Small intestine (tissue), 7 donors: ENCODE data around the gene MSX1. TPM values are rescaled to one million over a fixed set of nuclear protein-coding genes. Genes with fewer than 3 reads are reported as not detected.

ENCODE experiments used
- DNase-seq, 2 donors: peaks; one replicate each; pipeline versions ENCODE4 v3.0.0 to v3.0.0-alpha.2; 2013
- FAIRE-seq: peaks from 2 replicates; lab custom pipeline; 2012; peaks lifted over from hg19 to GRCh38; lab: Jason Lieb, UNC
- H3K27ac ChIP-seq, 3 donors: one replicate each; pipeline ENCODE4 v1.5.1; 2013; ENCODE audit warnings: low read length in 2 of 3, mild to moderate bottlenecking in 2 of 3, control low read depth in 1 of 3, inconsistent platforms in 1 of 3, low read depth in 1 of 3, moderate library complexity in 1 of 3
- H3K27me3 ChIP-seq, 3 donors: one replicate each; pipeline ENCODE4 v1.6.1; 2013; ENCODE audit warnings: low read length in 3 of 3, inconsistent platforms in 1 of 3; ENCODE audit not compliant: control insufficient read depth in 3 of 3, insufficient read depth in 3 of 3
- H3K36me3 ChIP-seq, 3 donors: one replicate each; pipeline ENCODE4 v1.6.1; 2013; ENCODE audit warnings: low read length in 3 of 3, inconsistent platforms in 1 of 3, low read depth in 1 of 3, mild to moderate bottlenecking in 1 of 3, moderate library complexity in 1 of 3; ENCODE audit not compliant: control insufficient read depth in 3 of 3, insufficient read depth in 2 of 3
- H3K4me1 ChIP-seq, 3 donors: one replicate each; pipeline ENCODE4 v1.6.1; 2013; ENCODE audit warnings: low read length in 2 of 3, inconsistent platforms in 1 of 3, low read depth in 1 of 3, mild to moderate bottlenecking in 1 of 3, moderate library complexity in 1 of 3; ENCODE audit not compliant: control insufficient read depth in 3 of 3, insufficient read depth in 2 of 3
- H3K4me3 ChIP-seq, 3 donors: one replicate each; pipeline ENCODE4 v1.5.1; 2013; ENCODE audit warnings: low read length in 3 of 3, control low read depth in 1 of 3, inconsistent platforms in 1 of 3, low read depth in 1 of 3, mild to moderate bottlenecking in 1 of 3, moderate library complexity in 1 of 3
- H3K9me3 ChIP-seq, 2 donors: one replicate each; pipeline ENCODE4 v1.6.1; 2013; ENCODE audit warnings: low read depth in 1 of 2, low read length in 1 of 2; ENCODE audit not compliant: control insufficient read depth in 2 of 2, insufficient read depth in 1 of 2
- WGBS, 3 donors: extraction: QIAGEN DNeasy Blood & Tissue Kit; methylation state at CpG; one replicate each; pipeline ENCODE4 v1.1.7; 2013; 5-methylcytosine and 5-hydroxymethylcytosine counted together
- polyA plus RNA-seq, 4 donors: library from polyadenylated mRNA; stranded (reverse) in 3 of 4; unstranded in 1 of 4; fragments of 200-250 nt in 3 of 4; fragments of 120-200 nt in 1 of 4; gene quantifications; one replicate each; pipeline versions ENCODE4 v1.2.1 to v1.2.3, GENCODE V29; 2013
- donor health status: healthy with polysubstance abuse.
- donor health status: control.
- donor health status: control.
- donor health status: Bipolar disorder and iron deficiency.
- donor health status: healthy.

The MSX1 gene
- polyA plus RNA-seq, 4 donors: 0.67 to 4.3 TPM; not detected in 2

- H3K27me3 ChIP-seq: peaks cover 0 to 2% (median 0%) of the 10 kb centered on the region in 3 donors
- FAIRE-seq: no peak
- H3K4me3 ChIP-seq: no peak overlapping the region
- H3K36me3 ChIP-seq: no peaks in the 10 kb centered on the region
- H3K4me1 ChIP-seq: no peaks in the 10 kb centered on the region
- H3K27ac ChIP-seq: no peak overlapping the region
- WGBS, 3 donors: 17 to 52% (median 26%) methylated on average over 2 of the region's 2 CpGs
- H3K9me3 ChIP-seq: no peaks in the 10 kb centered on the region
- DNase-seq: no peak
Observed at GRCh38 chr4:4912155-4912554, 52.7 kb downstream of the MSX1 start.

GRCh38 chr4:4913147-4913561 lies 53.7 kb downstream of the MSX1 start:
- no peak for DNase-seq
- Histone ChIP-seq H3K4me1 (no peaks in the 10 kb centered on the region), H3K27me3 (peaks cover 0 to 2% (median 0%) of the 10 kb centered on the region in 3 donors), H3K36me3 (no peaks in the 10 kb centered on the region), H3K27ac (no peak overlapping the region), H3K9me3 (no peaks in the 10 kb centered on the region), H3K4me3 (no peak overlapping the region)
- WGBS, 3 donors: 75 to 89% (median 78%) methylated on average over 2 of the region's 2 CpGs
- FAIRE-seq: no peak

Other genes starting within 250 kb of the MSX1 start
- 1 to 10 TPM in 1 of 4 donors, under 1 TPM in 2, not detected in 1; 0.36 to 4.0 (median 0.81) TPM for gene CYTL1, start 159.8 kb downstream of the MSX1 start, polyA plus RNA-seq
- under 1 TPM in 3 of 4 donors, not detected in 1; 0.27 to 0.75 (median 0.58) TPM for gene STK32B, start 191.8 kb downstream of the MSX1 start, polyA plus RNA-seq